Osteoblast (primary cell): ENCODE data around the gene PSPN. TPM values are rescaled to one million over a fixed set of nuclear protein-coding genes. Genes with fewer than 3 reads are reported as not detected.
"Not testable (repeated sequence)": the region's sequence is repeated elsewhere in the genome, so short reads cannot be mapped to it uniquely, and the experiment has no call there.

Experiments used
- DNase-seq: peaks from one replicate; pipeline ENCODE4 v3.0.0; 2011; ENCODE audit warnings: low spot score, mixed read lengths; ENCODE audit not compliant: insufficient read length; ENCODE audit errors: missing footprints
- H2AFZ ChIP-seq: 2 replicates; pipeline ENCODE4 v1.6.0; 2011; ENCODE audit warnings: mild to moderate bottlenecking, low read length
- H3K27ac ChIP-seq: 2 replicates; pipeline ENCODE4 v1.5.1; 2011; ENCODE audit warnings: mild to moderate bottlenecking, low read depth, low read length, moderate library complexity
- H3K27me3 ChIP-seq: 2 replicates; pipeline ENCODE4 v1.6.0; 2012; ENCODE audit warnings: mild to moderate bottlenecking, control low read depth, inconsistent platforms, low read length, moderate library complexity; ENCODE audit not compliant: insufficient read depth
- H3K36me3 ChIP-seq: 2 replicates; pipeline ENCODE4 v1.5.1; 2011; ENCODE audit warnings: mild to moderate bottlenecking, low read length, control low read depth, moderate library complexity; ENCODE audit not compliant: insufficient read depth
- H3K4me1 ChIP-seq: 2 replicates; pipeline ENCODE4 v1.5.1; 2011; ENCODE audit warnings: mild to moderate bottlenecking, low read length, control low read depth, moderate library complexity; ENCODE audit not compliant: insufficient read depth
- H3K4me2 ChIP-seq: 2 replicates; pipeline ENCODE4 v1.6.0; 2011; ENCODE audit warnings: mild to moderate bottlenecking, low read length; ENCODE audit not compliant: insufficient read depth
- H3K4me3 ChIP-seq: fragments of 200-600 bp; sonication (generic); 3 replicates; pipeline ENCODE4 v1.5.1; 2012; ENCODE audit warnings: mild to moderate bottlenecking, low read length, inconsistent platforms; ENCODE audit not compliant: insufficient read depth
- H3K79me2 ChIP-seq: 2 replicates; pipeline ENCODE4 v1.6.0; 2012; ENCODE audit warnings: mild to moderate bottlenecking, low read length, control low read depth, inconsistent platforms; ENCODE audit not compliant: insufficient read depth
- H3K9me3 ChIP-seq: 2 replicates; pipeline ENCODE4 v1.5.1; 2011; ENCODE audit warnings: low read depth, low read length, control low read depth
- H4K20me1 ChIP-seq: 2 replicates; pipeline ENCODE4 v1.6.0; 2012; ENCODE audit warnings: mild to moderate bottlenecking, low read length, control low read depth; ENCODE audit not compliant: insufficient read depth
- CTCF ChIP-seq: IDR thresholded peaks from 2 replicates; pipeline ENCODE4 v1.5.1; 2011; ENCODE audit warnings: mild to moderate bottlenecking, low read depth, low read length, moderate library complexity; ENCODE audit errors: extremely low read depth
- total RNA-seq: library from RNA; depleted of rRNA; stranded (reverse); fragments of >200 nt; gene quantifications from 2 replicates; pipeline ENCODE4 v1.2.3, GENCODE V29; 2012

Gene PSPN
- total RNA-seq, 1 donor, result 1.1 TPM

- H3K79me2 ChIP-seq, result no peaks in the 10 kb centered on the region
- DNase-seq, result no peak
- no peak overlapping the region for H3K4me3 ChIP-seq
- no peaks in the 10 kb centered on the region for H3K9me3 ChIP-seq
- no peak overlapping the region for H2AFZ ChIP-seq
- H3K27me3 ChIP-seq, result no peaks in the 10 kb centered on the region
- TF ChIP-seq CTCF, result no peak
- H3K27ac ChIP-seq, result no peak overlapping the region
- H3K4me1 ChIP-seq, result no peaks in the 10 kb centered on the region
- no peaks in the 10 kb centered on the region for H4K20me1 ChIP-seq
- no peak overlapping the region for H3K4me2 ChIP-seq
- no peaks in the 10 kb centered on the region for H3K36me3 ChIP-seq
These were observed 25.0 kb downstream of the PSPN start for GRCh38 chr19:6350688-6351087.

- H3K79me2 ChIP-seq, H3K4me1 ChIP-seq, H3K9me3 ChIP-seq, H3K27ac ChIP-seq, H2AFZ ChIP-seq, H3K27me3 ChIP-seq, H3K36me3 ChIP-seq, DNase-seq, H4K20me1 ChIP-seq, H3K4me2 ChIP-seq, H3K4me3 ChIP-seq: not testable (repeated sequence)
These were observed 26.5 kb downstream of the PSPN start for GRCh38 chr19:6349271-6349670.

- H3K4me3 ChIP-seq, result no peak overlapping the region
- no peaks in the 10 kb centered on the region for H4K20me1 ChIP-seq
- DNase-seq, result no peak
- H3K9me3 ChIP-seq, result no peaks in the 10 kb centered on the region
- H2AFZ ChIP-seq, result no peak overlapping the region
- no peaks in the 10 kb centered on the region for H3K27me3 ChIP-seq
- H3K36me3 ChIP-seq, result no peaks in the 10 kb centered on the region
- H3K79me2 ChIP-seq, result no peaks in the 10 kb centered on the region
- H3K27ac ChIP-seq, result no peak overlapping the region
- no peak for TF ChIP-seq CTCF
- no peaks in the 10 kb centered on the region for H3K4me1 ChIP-seq
- no peak overlapping the region for H3K4me2 ChIP-seq
These were observed 32.3 kb downstream of the PSPN start for GRCh38 chr19:6343462-6343861.

GRCh38 chr19:6340493-6341201, 35.1 kb downstream of the PSPN start:
- no peak for DNase-seq
- Histone ChIP-seq H3K9me3 (no peaks in the 10 kb centered on the region), H2AFZ (no peak overlapping the region), H3K36me3 (no peaks in the 10 kb centered on the region), H3K79me2 (no peaks in the 10 kb centered on the region), H3K4me1 (no peaks in the 10 kb centered on the region), H3K4me3 (no peak overlapping the region), H3K4me2 (no peak overlapping the region), H3K27ac (no peak overlapping the region), H4K20me1 (no peaks in the 10 kb centered on the region), H3K27me3 (no peaks in the 10 kb centered on the region)
- TF ChIP-seq CTCF, result no peak
